GM12865 (cell line): Measurements from ENCODE around the gene PTH2.
A peak's percentile ranks its signal among the peaks of the same experiment; 100 is the strongest.
"Not testable (repeated sequence)": the region's sequence is repeated elsewhere in the genome, so short reads cannot be mapped to it uniquely, and the experiment has no call there.

Experiments
- DNase-seq: peaks from one replicate; pipeline ENCODE4 v3.0.0; 2010; ENCODE audit warnings: low read depth
- H3K4me3 ChIP-seq: 2 replicates; pipeline ENCODE4 v1.5.1; 2011; ENCODE audit warnings: mild to moderate bottlenecking, low read depth, low read length, control low read depth
- TF ChIP-seq, protein P1 (sequence below): IDR thresholded peaks from 2 replicates; pipeline ENCODE4 v1.5.1; 2011; ENCODE audit warnings: low read length, control low read depth, low read depth, inconsistent platforms; ENCODE audit not compliant: insufficient read depth; ENCODE audit errors: missing control alignments

Gene PTH2

DNA sequence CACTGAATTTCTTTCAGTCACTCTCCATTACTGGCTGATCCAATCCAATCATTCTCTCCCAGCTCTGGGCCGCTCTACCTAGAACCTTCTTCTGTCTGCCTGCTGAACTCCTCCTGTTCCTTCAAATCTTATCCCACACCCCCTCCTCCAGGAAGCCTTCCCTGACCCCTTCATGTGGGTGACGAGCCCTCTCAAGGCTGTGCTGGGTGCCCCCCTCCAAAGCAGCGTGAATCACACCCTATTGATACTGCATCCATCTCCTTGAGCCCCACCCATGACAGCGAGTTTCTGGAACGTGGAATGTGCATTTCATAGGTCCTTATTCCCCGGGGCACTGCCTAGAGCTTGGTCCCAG, 25.2 kb upstream of the PTH2 start:
- TF ChIP-seq, protein P1, sequence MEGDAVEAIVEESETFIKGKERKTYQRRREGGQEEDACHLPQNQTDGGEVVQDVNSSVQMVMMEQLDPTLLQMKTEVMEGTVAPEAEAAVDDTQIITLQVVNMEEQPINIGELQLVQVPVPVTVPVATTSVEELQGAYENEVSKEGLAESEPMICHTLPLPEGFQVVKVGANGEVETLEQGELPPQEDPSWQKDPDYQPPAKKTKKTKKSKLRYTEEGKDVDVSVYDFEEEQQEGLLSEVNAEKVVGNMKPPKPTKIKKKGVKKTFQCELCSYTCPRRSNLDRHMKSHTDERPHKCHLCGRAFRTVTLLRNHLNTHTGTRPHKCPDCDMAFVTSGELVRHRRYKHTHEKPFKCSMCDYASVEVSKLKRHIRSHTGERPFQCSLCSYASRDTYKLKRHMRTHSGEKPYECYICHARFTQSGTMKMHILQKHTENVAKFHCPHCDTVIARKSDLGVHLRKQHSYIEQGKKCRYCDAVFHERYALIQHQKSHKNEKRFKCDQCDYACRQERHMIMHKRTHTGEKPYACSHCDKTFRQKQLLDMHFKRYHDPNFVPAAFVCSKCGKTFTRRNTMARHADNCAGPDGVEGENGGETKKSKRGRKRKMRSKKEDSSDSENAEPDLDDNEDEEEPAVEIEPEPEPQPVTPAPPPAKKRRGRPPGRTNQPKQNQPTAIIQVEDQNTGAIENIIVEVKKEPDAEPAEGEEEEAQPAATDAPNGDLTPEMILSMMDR = no peak

DNA sequence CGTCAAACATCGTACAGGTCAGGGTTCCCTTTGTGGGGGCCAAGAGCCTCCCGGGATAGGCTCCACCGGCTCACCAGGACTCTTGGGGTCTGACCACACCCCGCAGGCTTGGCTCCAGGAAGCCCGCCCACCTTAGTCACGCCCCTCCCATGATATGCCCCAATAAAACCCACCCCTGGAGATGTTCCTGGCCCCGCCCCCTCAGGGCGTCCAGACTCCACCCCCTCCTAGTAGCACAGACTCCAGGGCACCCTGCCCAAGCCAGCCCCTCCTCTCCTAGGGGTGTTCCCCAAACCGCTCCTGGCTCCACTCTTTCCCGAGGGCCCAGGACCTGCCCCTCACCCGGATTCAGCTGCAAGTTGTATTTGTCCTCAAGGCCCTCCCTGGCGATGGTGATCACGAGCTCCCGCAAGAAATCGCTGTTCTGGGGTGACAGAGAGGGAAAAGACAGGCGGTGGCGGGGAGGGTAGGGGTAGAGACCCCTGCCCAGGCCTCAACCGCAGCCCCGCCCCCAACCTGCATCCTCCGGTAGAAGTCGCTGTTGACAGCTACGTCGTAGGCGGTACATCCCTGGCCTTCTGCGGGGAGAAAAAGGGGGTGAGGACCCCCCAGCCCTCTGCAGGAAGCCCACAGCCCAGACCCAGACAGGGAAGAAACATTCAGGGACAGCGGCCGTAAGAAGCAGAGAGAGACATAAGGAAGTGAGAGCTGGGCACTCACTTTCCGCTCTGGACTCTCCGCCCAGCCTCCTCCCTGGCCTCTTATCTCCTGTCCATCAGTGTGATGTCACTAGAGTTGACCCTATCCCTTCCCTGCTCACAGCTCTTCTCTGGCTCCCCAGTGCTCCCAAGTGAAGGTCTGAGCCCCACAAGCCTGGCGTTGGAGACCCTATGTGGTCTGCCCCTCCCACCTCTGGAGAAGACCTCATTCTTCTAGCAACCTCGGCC, 24.5 kb upstream of the PTH2 start:
- peak; percentile 57 for DNase-seq
- TF ChIP-seq, protein P1 = no peak
- no peak overlapping the region for H3K4me3 ChIP-seq

More for the DNA sequence above, 25.2 kb upstream of the PTH2 start:
- no peak for DNase-seq
- no peak overlapping the region for H3K4me3 ChIP-seq

DNA sequence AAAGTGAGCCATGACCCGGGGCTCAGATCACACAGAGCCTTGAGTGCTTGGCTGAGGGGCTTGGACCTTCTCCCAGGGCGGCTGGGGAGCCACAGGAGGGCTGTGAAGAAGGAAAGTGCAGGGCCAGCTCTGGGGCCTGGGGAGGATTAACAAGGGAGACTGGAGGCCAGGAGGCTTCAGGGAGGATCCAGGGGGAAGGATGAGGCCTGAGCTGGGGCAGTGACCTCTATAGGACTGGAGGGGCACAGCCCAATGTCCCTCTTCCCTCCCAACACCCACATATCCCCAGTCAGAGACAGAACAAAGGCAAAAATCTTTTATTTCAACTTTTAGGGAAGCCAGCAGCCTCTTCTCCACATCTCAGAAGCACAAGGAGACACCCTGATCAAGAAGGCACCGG, 22.8 kb upstream of the PTH2 start:
- TF ChIP-seq, protein P1 = no peak
- DNase-seq = no peak
- H3K4me3 ChIP-seq = no peak overlapping the region

DNA sequence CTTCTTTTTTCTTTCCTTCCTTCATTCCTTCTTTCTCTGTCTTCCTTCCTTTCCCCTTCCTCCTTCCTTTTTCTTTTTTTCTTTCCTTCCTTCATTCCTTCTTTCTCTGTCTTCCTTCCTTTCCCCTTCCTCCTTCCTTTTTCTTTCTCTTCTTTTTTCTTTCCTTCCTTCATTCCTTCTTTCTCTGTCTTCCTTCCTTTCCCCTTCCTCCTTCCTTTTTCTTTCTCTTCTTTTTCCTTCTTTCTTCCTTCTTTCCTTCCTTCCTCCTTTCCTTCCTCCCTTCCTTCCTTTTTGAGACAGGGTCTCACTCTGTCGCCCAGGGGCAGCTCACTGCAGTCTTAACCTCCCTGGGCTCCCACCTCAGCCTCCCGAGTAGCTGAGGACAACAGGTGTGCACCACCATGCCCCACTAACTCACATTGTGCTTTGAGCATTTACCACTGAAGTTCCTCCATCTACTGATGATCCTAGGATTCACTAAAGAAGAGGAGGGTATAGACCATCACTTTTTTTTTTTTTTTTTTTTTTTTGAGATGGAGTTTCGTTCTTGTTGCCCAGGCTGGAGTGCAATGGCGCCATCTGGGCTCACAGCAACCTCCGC, 21.0 kb upstream of the PTH2 start:
- H3K4me3 ChIP-seq, DNase-seq: not testable (repeated sequence)

DNA sequence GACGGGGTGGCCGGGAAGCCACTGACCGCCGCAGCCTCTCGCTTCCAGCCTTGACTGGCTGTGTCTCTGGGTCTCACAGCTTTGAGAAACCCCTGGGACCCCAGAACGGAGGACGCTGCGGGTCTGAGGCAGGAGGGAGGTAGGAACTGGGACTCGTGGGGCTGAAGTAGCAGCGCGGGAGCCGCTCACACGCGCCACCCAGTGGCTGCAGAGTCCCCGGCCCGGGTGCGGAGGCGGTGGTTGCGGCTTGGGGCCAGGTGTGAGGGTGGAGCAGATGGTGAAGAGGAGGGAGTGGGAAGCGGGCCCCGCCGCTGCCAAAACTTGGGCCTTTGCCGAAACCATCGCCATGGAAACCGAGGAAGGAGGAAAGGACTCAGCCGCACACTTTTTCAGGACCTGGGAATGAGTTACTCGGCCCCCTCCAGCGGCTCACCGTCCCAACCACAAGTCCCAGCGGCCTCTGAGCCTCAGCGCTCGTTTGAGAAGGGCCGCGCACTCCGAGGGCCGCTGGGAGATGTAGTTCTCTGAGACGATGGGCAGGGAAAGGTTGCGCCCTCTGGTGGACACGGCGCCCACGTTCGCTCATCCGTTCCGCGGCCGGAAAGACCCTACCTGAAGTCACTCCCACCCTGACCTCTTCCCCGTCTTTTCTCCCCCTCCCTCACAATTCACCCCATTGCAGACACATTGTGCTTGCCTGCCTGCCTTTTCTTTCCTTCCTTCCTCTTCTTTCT, 20.3 kb upstream of the PTH2 start:
- peak; percentile 97 for DNase-seq
- H3K4me3 ChIP-seq = peak overlapping the region; percentile 57
- TF ChIP-seq, protein P1 = peak; percentile 96

DNA sequence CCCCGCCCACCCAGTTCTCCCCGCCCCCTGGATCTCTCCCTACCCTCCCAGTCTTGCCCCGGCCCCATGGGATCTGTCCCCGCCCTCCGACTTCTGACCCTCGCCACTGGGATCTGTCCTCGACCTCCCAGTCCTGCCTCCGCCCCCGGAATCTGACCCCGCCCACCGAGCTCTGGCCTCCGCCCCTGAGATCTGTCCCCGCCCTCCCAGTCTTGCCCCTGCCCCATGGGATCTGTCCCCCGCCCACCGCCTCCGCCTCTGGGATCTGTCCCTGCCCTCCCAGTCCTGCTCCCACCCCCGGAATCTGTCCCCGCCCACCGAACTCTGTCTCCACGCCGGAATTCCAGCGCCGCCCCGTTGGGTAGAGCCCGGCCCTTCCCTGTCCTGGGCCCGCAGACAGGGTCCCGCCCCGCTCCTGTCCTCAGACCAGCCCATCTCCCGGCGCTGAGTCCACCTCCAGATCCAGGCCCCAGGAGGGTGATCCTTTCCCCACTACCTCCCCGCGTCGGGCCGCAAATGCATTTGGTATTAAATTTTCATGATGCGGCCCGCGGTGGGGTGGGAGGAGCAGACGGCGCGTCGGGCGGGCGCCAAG, 19.6 kb upstream of the PTH2 start:
- H3K4me3 ChIP-seq = peak overlapping the region; percentile 57
- peak; percentile 75 for DNase-seq
- TF ChIP-seq, protein P1 = no peak

DNA sequence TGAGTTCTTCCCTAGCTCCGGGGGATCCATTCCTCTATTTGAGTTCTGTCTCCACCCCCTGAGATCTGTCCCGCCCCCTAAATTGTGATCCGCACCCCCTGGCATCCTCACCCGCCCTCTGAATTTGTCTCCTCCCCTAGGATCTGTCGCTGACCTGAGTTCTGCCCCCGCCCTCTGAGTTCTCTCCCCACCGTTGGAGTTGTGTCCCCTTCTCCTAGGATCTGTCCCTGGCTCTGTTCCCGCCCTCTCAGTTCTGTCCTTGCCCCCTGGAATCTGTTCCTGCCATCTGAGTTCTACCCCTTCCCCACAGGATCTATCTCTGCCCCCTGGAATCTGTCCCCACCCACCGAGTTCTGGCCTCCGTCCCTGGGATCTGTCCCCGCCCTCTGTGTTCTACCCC, 19.1 kb upstream of the PTH2 start:
- H3K4me3 ChIP-seq = peak overlapping the region; percentile 57
- TF ChIP-seq, protein P1 = no peak
- DNase-seq = no peak
